ENCODE data around the gene EFHC2. TPM values are rescaled to one million over a fixed set of nuclear protein-coding genes. Genes with fewer than 3 reads are reported as not detected.

EFHC2 gene, protein sequence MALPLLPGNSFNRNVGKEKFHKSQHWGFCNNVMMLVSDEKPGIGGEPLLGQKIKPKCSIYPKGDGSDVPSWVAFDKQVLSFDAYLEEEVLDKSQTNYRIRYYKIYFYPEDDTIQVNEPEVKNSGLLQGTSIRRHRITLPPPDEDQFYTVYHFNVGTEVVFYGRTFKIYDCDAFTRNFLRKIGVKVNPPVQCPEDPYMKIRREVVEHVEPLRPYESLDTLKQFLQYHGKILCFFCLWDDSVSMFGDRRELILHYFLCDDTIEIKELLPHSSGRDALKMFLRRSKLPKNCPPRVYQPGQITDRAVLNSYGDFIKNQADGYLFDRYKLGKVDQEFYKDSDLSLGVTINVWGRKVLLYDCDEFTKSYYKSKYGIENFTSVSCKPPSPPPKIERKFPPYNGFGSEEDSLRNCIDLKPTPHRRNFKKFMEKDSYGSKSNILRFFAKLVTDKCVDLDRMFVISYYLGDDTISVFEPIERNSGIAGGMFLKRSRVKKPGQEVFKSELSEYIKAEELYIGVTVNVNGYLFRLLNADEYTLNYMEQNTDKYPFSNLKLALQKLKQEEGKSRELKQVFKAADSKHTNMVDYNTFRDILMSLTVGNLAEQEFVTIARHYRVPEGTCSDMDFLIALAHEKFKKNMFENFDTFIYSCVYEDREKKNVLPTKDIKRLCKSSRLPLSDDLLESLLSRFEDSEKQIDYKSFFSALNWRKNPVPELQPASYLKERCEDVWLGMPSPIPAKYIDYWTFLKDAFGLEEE
- 1 to 10 TPM in 2 of 4 donors, not detected in 2; 1.6 TPM for total RNA-seq

DNA sequence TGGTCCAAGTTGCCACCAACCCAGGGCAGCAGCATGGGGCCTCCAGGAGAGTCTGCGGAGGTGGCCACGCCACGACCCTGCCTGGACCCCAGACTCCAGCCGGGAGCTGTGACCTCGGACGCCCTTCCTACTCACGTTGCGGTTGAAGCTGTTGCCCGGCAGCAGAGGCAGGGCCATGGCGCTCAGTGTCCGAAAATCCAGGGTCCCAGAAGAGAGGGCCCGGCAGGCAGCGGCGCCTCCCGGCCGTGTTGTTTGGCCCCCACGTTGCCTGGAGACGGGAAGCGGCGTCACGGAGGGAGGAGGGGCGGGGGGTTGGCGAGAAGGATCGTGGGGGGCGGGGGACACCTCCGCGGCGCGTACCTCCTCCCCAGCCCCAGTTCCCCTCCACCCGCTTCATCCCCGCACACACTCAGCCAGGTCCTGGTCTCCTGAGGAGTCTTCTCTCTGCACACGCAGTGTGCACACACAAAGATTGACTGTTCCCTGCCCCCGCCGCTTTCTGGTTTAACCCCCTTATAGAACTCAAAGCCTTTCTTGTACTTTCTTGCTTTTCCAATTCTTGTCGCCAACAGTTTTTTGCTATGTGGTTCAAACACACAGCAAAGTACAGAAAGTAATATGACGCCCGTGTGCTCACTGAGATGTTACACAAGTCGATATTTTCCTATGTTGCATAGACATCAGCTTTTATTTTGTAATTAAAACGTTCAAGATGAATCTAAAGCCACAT is at the start of gene EFHC2:
EFHC2 (minus strand) TSS at position 261 of the 730 bp plus-strand sequence; CDS start at position 177, 84 bp downstream.
- H3K4me1 ChIP-seq = no peaks in the 10 kb centered on the region
- H3K9me3 ChIP-seq = no peaks in the 10 kb centered on the region
- H3K27me3 ChIP-seq = no peaks in the 10 kb centered on the region
- no peaks in the 10 kb centered on the region for H3K36me3 ChIP-seq
- in situ Hi-C loops (cut with MboI; ENCODE audit: low pct_ligation_motif_present in 1 of 4, low pct_unique_long_range_greater_than_20kb in 1 of 4, low sequenced_read_pairs in 3 of 4) (no loop called here), intact Hi-C loops (cut with DNase I; ENCODE audit: low total_unique reads) (no loop called here)
- H3K4me3 ChIP-seq = peak within 1 kb of the TSS in 3 of 4 donors; percentile 29 to 48 (median 29)
- TF ChIP-seq POLR2A (IDR thresholded peaks at IDR 0.05) = no peak
- DNase-seq = peak; percentile 28
- H3K27ac ChIP-seq = peak within 1 kb of the TSS in 2 of 4 donors; percentile 28 to 29
- WGBS, 2 donors (ENCODE audit: low coverage in 1 of 2) = 0 to 38% methylated on average over 1 to 38 of the region's 39 CpGs

DNA sequence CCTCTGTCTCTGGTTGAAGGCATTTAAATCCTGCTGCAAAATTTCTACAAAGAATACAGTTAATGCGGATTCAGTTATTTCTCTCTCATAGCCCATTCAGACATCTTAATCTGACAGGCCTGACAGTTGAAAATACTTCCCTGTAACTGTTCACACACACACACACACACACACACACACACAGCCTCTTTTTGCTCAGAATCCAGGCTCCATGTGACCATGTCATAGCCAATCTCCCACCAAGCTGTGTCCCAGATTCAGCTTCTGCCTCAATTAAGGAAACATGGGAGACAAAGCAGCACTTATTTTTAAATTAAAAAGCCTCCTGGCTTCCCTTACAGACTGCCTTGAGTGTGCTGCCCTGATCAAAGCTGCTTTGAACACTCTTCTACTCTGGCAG is 49.3 kb upstream of the EFHC2 start:
- TF ChIP-seq, protein P1, sequence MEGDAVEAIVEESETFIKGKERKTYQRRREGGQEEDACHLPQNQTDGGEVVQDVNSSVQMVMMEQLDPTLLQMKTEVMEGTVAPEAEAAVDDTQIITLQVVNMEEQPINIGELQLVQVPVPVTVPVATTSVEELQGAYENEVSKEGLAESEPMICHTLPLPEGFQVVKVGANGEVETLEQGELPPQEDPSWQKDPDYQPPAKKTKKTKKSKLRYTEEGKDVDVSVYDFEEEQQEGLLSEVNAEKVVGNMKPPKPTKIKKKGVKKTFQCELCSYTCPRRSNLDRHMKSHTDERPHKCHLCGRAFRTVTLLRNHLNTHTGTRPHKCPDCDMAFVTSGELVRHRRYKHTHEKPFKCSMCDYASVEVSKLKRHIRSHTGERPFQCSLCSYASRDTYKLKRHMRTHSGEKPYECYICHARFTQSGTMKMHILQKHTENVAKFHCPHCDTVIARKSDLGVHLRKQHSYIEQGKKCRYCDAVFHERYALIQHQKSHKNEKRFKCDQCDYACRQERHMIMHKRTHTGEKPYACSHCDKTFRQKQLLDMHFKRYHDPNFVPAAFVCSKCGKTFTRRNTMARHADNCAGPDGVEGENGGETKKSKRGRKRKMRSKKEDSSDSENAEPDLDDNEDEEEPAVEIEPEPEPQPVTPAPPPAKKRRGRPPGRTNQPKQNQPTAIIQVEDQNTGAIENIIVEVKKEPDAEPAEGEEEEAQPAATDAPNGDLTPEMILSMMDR (IDR thresholded peaks at IDR 0.05) = no peak
- H3K27me3 ChIP-seq = no peaks in the 10 kb centered on the region
- intact Hi-C loops (cut with DNase I; ENCODE audit: low total_unique reads) (no loop called here), in situ Hi-C loops (cut with MboI; ENCODE audit: low pct_ligation_motif_present in 1 of 4, low pct_unique_long_range_greater_than_20kb in 1 of 4, low sequenced_read_pairs in 3 of 4) (no loop called here)
- no peak overlapping the region for H3K4me3 ChIP-seq
- H3K27ac ChIP-seq = no peak overlapping the region
- H3K4me1 ChIP-seq = no peaks in the 10 kb centered on the region
- no peaks in the 10 kb centered on the region for H3K36me3 ChIP-seq
- WGBS, 2 donors (ENCODE audit: low coverage in 1 of 2) = 94% methylated on average over 1 of the region's 1 CpG; no CpG with 5 or more reads in 1 of the 2 donors
- DNase-seq = no peak
- no peaks in the 10 kb centered on the region for H3K9me3 ChIP-seq

DNA sequence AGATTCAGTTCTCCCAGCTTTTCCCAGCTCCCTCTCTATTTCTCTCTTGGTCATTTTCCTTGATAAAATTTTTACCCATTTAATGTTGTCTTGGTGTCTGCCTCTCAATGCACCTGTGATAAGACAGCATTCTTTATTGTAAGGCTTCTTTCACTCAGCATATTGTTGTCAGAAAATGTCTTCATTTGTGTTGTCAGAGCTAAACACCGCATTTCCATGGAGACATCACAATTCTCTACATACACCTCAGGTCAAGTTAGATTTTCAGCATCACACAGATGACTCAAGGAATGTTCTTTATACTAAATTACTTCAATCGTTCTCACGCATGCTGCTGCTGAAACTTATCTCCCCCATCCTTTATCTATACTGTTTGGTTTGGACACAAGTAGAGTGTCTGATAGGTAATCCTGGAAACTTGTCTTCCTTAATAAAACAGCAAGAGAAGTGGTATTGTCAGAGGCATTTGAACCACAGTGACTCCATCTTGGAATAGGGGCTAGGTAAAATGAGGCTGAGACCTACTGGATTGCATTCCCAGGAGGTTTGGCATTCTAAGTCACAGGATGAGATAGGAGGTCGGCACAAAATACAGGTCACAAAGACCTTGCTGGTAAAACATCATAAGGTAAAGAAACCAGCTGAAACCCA is 41.3 kb upstream of the EFHC2 start:
- no peak for DNase-seq
- in situ Hi-C loops (cut with MboI; ENCODE audit: low pct_ligation_motif_present in 1 of 4, low pct_unique_long_range_greater_than_20kb in 1 of 4, low sequenced_read_pairs in 3 of 4) = no loop called here
- Histone ChIP-seq H3K4me1 (no peaks in the 10 kb centered on the region), H3K27ac (no peak overlapping the region), H3K9me3 (no peaks in the 10 kb centered on the region), H3K36me3 (no peaks in the 10 kb centered on the region), H3K4me3 (no peak overlapping the region), H3K27me3 (no peaks in the 10 kb centered on the region)
- intact Hi-C loops (cut with DNase I; ENCODE audit: low total_unique reads) = loop anchor here (1.0 kb wide), 1 partner anchor 22 kb away; no protein-coding TSS in a partner anchor
- TF ChIP-seq POLR2AphosphoS5 (IDR thresholded peaks at IDR 0.05) (no peak), EP300 (IDR thresholded peaks at IDR 0.05; ENCODE audit: low read depth) (no peak), POLR2A (IDR thresholded peaks at IDR 0.05) (no peak)
- TF ChIP-seq, protein P1 (IDR thresholded peaks at IDR 0.05) = no peak
- 74 to 93% methylated on average over 3 to 4 of the region's 4 CpGs for WGBS, 2 donors (ENCODE audit: low coverage in 1 of 2)

DNA sequence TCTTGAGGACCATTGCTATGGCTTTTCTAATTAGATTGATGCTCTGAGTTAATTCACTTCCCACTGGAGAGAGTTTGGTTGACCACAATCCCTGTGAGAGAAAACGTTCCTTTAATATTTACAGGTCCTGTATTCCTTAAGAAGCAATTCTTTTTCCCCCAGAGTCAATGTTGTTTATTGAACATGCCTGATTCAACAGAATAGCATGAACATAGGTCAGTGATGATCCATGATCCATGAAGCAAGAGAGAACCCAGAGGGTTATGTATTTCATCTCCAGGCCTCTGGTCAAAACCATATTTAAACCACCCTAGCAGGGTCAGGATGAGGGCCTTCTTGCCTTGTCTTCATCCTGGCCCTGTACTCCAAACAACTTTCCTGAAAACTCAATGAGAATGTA is 39.4 kb upstream of the EFHC2 start:
- intact Hi-C loops (cut with DNase I; ENCODE audit: low total_unique reads) = no loop called here

More for the DNA sequence above, 39.4 kb upstream of the EFHC2 start:
- no peak for DNase-seq
- Histone ChIP-seq H3K9me3 (no peaks in the 10 kb centered on the region), H3K36me3 (no peaks in the 10 kb centered on the region), H3K4me1 (no peaks in the 10 kb centered on the region), H3K4me3 (no peak overlapping the region), H3K27me3 (no peaks in the 10 kb centered on the region), H3K27ac (no peak overlapping the region)
- 50% methylated on average over 1 of the region's 1 CpG; no CpG with 5 or more reads in 1 of the 2 donors for WGBS, 2 donors (ENCODE audit: low coverage in 1 of 2)
- no peak for TF ChIP-seq POLR2A (IDR thresholded peaks at IDR 0.05)
- no peak for TF ChIP-seq POLR2AphosphoS5 (IDR thresholded peaks at IDR 0.05)
- TF ChIP-seq, protein P1 (IDR thresholded peaks at IDR 0.05) = no peak
- TF ChIP-seq EP300 (IDR thresholded peaks at IDR 0.05; ENCODE audit: low read depth) = no peak
- in situ Hi-C loops (cut with MboI; ENCODE audit: low pct_ligation_motif_present in 1 of 4, low pct_unique_long_range_greater_than_20kb in 1 of 4, low sequenced_read_pairs in 3 of 4) = no loop called here

Data from transverse colon (tissue), 4 donors.